Lower leg skin (tissue), 3 donors: ENCODE measurements around the gene TRABD.

ENCODE experiments used
- POLR2A ChIP-seq, 2 donors: fragments of 450-650 bp; IDR thresholded peaks; one replicate each; pipeline ENCODE4 v1.6.1; 2016 to 2017; ENCODE audit warnings: antibody characterized with exemption in 2 of 2, mild to moderate bottlenecking in 1 of 2, moderate library complexity in 1 of 2
- TF ChIP-seq, protein P1 (sequence below), 3 donors: fragments of 450-650 bp; IDR thresholded peaks; one replicate each; pipeline ENCODE4 v1.5.1; 2016; ENCODE audit warnings: antibody characterized with exemption in 3 of 3, mild to moderate bottlenecking in 3 of 3, moderate library complexity in 2 of 3

DNA sequence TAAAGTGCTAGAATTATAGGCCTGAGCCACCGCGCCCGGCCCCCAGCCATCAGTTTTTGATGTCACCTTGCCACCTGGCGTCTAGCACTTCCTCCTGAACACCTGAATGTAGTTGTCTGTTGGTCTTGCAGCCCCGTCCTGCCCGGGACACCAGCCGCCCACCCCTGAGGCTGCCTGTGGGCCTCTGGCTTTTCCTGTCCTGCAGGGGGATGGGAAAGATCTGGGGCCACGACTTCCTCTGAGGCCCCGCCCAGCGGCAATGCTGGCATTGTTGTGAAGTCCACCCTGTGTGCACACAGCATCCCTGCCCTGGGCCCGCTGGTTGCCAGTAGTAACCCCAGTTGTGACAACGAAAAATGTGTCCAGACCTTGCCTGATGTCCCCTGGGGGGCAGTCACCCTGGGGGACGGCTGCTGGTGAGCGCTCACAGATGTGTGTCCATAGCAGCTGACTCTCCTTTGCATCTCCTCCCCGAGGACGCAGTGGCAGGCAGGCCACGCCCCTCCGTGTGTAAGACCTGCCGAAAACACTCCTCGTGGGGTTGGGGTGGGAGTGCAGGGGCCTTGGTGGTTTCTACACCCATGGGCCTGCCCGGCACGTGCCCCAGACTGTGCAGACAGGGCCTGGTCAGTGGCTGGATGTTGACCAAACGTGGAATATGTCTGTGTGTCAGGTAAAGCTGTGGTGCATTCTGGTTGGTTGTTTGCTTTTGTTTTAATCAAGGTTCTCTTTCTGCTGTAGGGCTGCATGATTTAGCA lies 21.8 kb downstream of the TRABD start:
- TF ChIP-seq, protein P1, sequence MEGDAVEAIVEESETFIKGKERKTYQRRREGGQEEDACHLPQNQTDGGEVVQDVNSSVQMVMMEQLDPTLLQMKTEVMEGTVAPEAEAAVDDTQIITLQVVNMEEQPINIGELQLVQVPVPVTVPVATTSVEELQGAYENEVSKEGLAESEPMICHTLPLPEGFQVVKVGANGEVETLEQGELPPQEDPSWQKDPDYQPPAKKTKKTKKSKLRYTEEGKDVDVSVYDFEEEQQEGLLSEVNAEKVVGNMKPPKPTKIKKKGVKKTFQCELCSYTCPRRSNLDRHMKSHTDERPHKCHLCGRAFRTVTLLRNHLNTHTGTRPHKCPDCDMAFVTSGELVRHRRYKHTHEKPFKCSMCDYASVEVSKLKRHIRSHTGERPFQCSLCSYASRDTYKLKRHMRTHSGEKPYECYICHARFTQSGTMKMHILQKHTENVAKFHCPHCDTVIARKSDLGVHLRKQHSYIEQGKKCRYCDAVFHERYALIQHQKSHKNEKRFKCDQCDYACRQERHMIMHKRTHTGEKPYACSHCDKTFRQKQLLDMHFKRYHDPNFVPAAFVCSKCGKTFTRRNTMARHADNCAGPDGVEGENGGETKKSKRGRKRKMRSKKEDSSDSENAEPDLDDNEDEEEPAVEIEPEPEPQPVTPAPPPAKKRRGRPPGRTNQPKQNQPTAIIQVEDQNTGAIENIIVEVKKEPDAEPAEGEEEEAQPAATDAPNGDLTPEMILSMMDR (IDR thresholded peaks at IDR 0.05), result no peak
- no peak for TF ChIP-seq POLR2A (IDR thresholded peaks at IDR 0.05)
